Trophoblast cell (in vitro differentiated cells and primary cell): ENCODE measurements around the gene EP400.

Source experiments
- DNase-seq, 2 donors: peaks; one replicate each; pipeline ENCODE4 v3.0.0-alpha.2; 2016
- H2AFZ ChIP-seq: 2 replicates; pipeline ENCODE4 v1.6.1; 2013; ENCODE audit warnings: low read length, moderate library complexity, mild to moderate bottlenecking; ENCODE audit not compliant: insufficient read depth, poor library complexity
- H2AK5ac ChIP-seq: 2 replicates; pipeline ENCODE4 v1.6.1; 2013; ENCODE audit warnings: mild to moderate bottlenecking, low read length
- H2BK120ac ChIP-seq: 2 replicates; pipeline ENCODE4 v1.6.1; 2013; ENCODE audit warnings: low read length, mild to moderate bottlenecking, moderate library complexity; ENCODE audit not compliant: insufficient read depth, poor library complexity
- H2BK12ac ChIP-seq: 2 replicates; pipeline ENCODE4 v1.6.1; 2013; ENCODE audit warnings: mild to moderate bottlenecking, low read length, moderate library complexity
- H2BK5ac ChIP-seq: 2 replicates; pipeline ENCODE4 v1.6.1; 2013; ENCODE audit warnings: low read length, low read depth, moderate library complexity, mild to moderate bottlenecking; ENCODE audit not compliant: poor library complexity
- H3K14ac ChIP-seq: 2 replicates; pipeline ENCODE4 v1.6.1; 2013; ENCODE audit warnings: mild to moderate bottlenecking, low read length
- H3K18ac ChIP-seq: 2 replicates; pipeline ENCODE4 v1.6.1; 2013; ENCODE audit warnings: mild to moderate bottlenecking, low read length
- H3K23ac ChIP-seq: 2 replicates; pipeline ENCODE4 v1.6.1; 2013; ENCODE audit warnings: low read length
- H3K27ac ChIP-seq: 2 replicates; pipeline ENCODE4 v1.5.1; 2013; ENCODE audit warnings: low read depth, mild to moderate bottlenecking, inconsistent platforms, low read length, moderate library complexity
- H3K27me3 ChIP-seq: 2 replicates; pipeline ENCODE4 v1.6.1; 2013; ENCODE audit warnings: inconsistent platforms, mild to moderate bottlenecking, low read length, moderate library complexity; ENCODE audit not compliant: insufficient read depth
- H3K36me3 ChIP-seq, 2 experiments: 1 replicate in 1 of 2; 2 replicates in 1 of 2; pipeline ENCODE4 v1.6.1; 2013; ENCODE audit warnings: low read length in 2 of 2, mild to moderate bottlenecking in 2 of 2, moderate library complexity in 1 of 2; ENCODE audit not compliant: insufficient read depth in 2 of 2, control insufficient read depth in 1 of 2
- H3K4ac ChIP-seq: 2 replicates; pipeline ENCODE4 v1.6.1; 2013; ENCODE audit warnings: low read depth, mild to moderate bottlenecking, low read length, moderate library complexity
- H3K4me1 ChIP-seq, 2 experiments: 1 replicate in 1 of 2; 2 replicates in 1 of 2; pipeline ENCODE4 v1.6.1; 2013; ENCODE audit warnings: low read length in 2 of 2, mild to moderate bottlenecking in 2 of 2, moderate library complexity in 1 of 2; ENCODE audit not compliant: insufficient read depth in 2 of 2, control insufficient read depth in 1 of 2
- H3K4me2 ChIP-seq: 2 replicates; pipeline ENCODE4 v1.6.1; 2013; ENCODE audit warnings: inconsistent platforms, mild to moderate bottlenecking, low read length, moderate library complexity
- H3K4me3 ChIP-seq: 2 replicates; pipeline ENCODE4 v1.5.1; 2013; ENCODE audit warnings: mild to moderate bottlenecking, low read depth, low read length, inconsistent platforms
- H3K79me1 ChIP-seq: one replicate; pipeline ENCODE4 v1.6.1; 2013; ENCODE audit warnings: low read length
- H3K79me2 ChIP-seq: 2 replicates; pipeline ENCODE4 v1.6.1; 2013; ENCODE audit warnings: low read length, mild to moderate bottlenecking; ENCODE audit not compliant: control insufficient read depth, insufficient read depth, poor library complexity
- H3K9ac ChIP-seq: 2 replicates; pipeline ENCODE4 v1.6.1; 2013; ENCODE audit warnings: mild to moderate bottlenecking, low read length
- H3K9me3 ChIP-seq: 2 replicates; pipeline ENCODE4 v1.6.1; 2013; ENCODE audit warnings: low read depth, mild to moderate bottlenecking, control low read depth, inconsistent platforms, low read length; ENCODE audit not compliant: insufficient read depth
- H4K12ac ChIP-seq: 2 replicates; pipeline ENCODE4 v1.6.1; 2013; ENCODE audit warnings: low read depth, mild to moderate bottlenecking, low read length, moderate library complexity
- H4K8ac ChIP-seq: 2 replicates; pipeline ENCODE4 v1.6.1; 2013; ENCODE audit warnings: low read depth, mild to moderate bottlenecking, low read length, moderate library complexity
- H4K91ac ChIP-seq: one replicate; pipeline ENCODE4 v1.6.1; 2013; ENCODE audit warnings: low read depth, mild to moderate bottlenecking, low read length, moderate library complexity
- WGBS: extraction: QIAGEN DNeasy Blood & Tissue Kit; methylation state at CpG from one replicate; pipeline ENCODE4 v1.1.7; 2013; ENCODE audit warnings: missing lambda C conversion rate; ENCODE audit not compliant: insufficient read length, insufficient coverage; ENCODE audit errors: extremely low coverage; 5-methylcytosine and 5-hydroxymethylcytosine counted together

Gene EP400

DNA sequence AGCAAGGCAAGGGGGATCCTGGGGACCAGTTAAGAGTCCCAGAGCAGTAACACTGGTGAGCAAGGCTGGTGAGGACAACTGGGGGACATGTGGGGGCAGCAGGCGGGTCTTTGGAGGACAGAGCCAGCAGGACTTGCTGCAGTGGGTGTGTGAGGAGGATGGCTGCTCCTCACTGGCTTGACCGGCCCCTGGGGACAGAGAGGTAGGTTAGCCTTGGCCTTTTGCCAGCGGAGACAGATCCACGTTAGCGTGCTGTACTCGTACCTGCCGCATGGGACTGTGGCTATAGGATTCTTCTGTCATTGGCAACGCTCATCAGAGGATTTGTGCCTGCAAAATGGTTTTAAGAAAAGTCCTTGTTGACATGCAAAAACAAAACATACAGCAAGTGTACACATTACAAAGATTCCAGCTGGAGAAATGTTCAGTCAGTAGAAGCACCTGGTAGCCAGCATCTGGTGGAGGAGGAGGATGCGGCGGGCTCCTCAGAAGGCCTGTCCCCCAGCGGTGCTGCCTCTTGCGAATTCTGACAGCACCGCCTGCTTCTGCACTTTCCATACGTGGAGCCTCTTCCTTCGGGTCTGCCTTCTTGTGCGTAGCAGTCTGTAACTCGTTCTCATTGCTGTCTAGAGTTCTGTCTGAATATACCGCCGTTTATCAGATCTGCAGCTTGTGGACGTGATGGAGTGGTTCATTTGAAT is 91.3 kb downstream of the EP400 start:
- no CpG with 5 or more reads among the region's 20 CpGs for WGBS
- Histone ChIP-seq H4K91ac (no peak overlapping the region), H3K27me3 (no peaks in the 10 kb centered on the region), H4K12ac (no peak overlapping the region), H2BK12ac (no peak overlapping the region), H3K79me1 (no peaks in the 10 kb centered on the region), H2BK5ac (no peak overlapping the region), H3K79me2 (no peaks in the 10 kb centered on the region), H3K14ac (no peak overlapping the region), H2AK5ac (no peak overlapping the region), H3K9me3 (peaks cover 4% of the 10 kb centered on the region), H3K4me1 (peaks cover 16% of the 10 kb centered on the region in 2 experiments), H2BK120ac (no peak overlapping the region), H3K4ac (no peak overlapping the region), H3K4me2 (no peak overlapping the region), H3K23ac (no peak overlapping the region), H4K8ac (no peak overlapping the region), H3K9ac (no peak overlapping the region), H3K4me3 (no peak overlapping the region), H3K36me3 (peaks cover 53 to 63% of the 10 kb centered on the region in 2 experiments), H2AFZ (no peak overlapping the region), H3K18ac (no peak overlapping the region), H3K27ac (no peak overlapping the region)
- DNase-seq, result no peak

DNA sequence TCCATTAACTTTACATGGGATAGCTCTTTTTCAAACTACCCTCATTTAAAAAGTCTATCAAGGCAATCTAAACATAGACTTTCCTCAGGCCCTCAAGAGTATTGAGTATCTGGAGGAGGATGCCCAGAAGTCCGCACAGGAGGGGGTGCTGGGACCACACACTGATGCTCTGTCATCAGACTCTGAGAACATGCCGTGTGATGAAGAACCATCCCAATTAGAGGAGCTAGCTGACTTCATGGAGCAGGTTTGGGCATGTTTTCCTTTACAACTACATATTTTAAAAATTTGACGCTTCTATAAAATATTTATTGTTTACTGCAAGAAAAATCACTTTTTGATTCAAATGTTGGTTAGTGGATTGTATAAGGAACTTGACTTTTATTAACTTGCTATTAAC is 93.5 kb downstream of the EP400 start:
- WGBS, result no CpG with 5 or more reads among the region's 3 CpGs
- no peak overlapping the region for H4K91ac ChIP-seq
- no peak overlapping the region for H3K4ac ChIP-seq
- no peak overlapping the region for H3K27ac ChIP-seq
- H4K12ac ChIP-seq, result no peak overlapping the region
- no peak for DNase-seq
- no peak overlapping the region for H3K9ac ChIP-seq
- no peak overlapping the region for H3K14ac ChIP-seq
- H3K27me3 ChIP-seq, result no peaks in the 10 kb centered on the region
- H2BK12ac ChIP-seq, result no peak overlapping the region
- no peak overlapping the region for H3K23ac ChIP-seq
- no peak overlapping the region for H3K18ac ChIP-seq
- no peak overlapping the region for H3K4me2 ChIP-seq
- no peak overlapping the region for H2AFZ ChIP-seq
- peaks cover 18% of the 10 kb centered on the region in 2 experiments for H3K4me1 ChIP-seq
- no peak overlapping the region for H2BK5ac ChIP-seq
- no peak overlapping the region for H2BK120ac ChIP-seq
- H2AK5ac ChIP-seq, result no peak overlapping the region
- H3K4me3 ChIP-seq, result no peak overlapping the region
- H3K79me1 ChIP-seq, result no peaks in the 10 kb centered on the region
- peaks cover 36 to 45% of the 10 kb centered on the region in 2 experiments for H3K36me3 ChIP-seq
- no peak overlapping the region for H4K8ac ChIP-seq
- no peaks in the 10 kb centered on the region for H3K9me3 ChIP-seq
- no peaks in the 10 kb centered on the region for H3K79me2 ChIP-seq

DNA sequence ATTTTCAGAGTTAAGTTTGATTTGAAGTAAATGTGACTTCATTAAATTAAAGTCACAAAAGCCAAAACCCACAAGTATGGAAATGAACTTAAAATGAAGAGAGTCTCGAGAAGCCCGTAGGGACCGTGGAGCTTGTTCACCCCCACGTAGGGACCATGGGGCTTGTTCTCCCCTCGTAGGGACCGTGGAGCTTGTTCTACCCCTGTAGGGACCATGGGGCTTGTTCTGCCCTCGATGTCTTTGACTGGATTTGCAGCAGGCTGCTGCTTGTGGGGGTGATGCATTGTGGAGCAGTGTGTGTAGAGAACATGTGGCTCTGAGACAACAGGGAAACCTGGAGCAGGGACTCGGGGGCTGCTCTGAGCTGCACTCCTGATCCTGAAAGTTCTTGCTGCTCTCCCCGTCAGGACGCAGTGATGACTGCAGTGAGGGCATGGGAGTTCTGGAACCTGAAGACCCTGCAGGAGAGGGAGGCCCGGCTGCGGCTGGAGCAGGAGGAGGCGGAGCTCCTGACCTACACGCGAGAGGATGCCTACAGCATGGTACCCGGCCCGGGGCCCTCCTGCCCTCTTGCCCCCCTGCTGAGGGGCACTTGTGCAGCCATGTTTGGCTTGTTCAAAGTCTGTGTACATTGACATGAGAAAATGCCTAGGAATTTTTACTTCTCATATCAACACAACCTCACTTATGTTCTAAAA is 94.2 kb downstream of the EP400 start:
- Histone ChIP-seq H3K79me1 (no peaks in the 10 kb centered on the region), H3K4me3 (no peak overlapping the region), H3K79me2 (no peaks in the 10 kb centered on the region), H4K8ac (no peak overlapping the region), H3K4me1 (peaks cover 19% of the 10 kb centered on the region in 2 experiments), H3K36me3 (peaks cover 30 to 41% of the 10 kb centered on the region in 2 experiments), H3K23ac (no peak overlapping the region), H3K18ac (no peak overlapping the region), H3K9me3 (no peaks in the 10 kb centered on the region), H3K14ac (no peak overlapping the region), H2BK120ac (no peak overlapping the region), H2BK5ac (no peak overlapping the region), H3K4me2 (no peak overlapping the region), H3K27me3 (no peaks in the 10 kb centered on the region), H2BK12ac (no peak overlapping the region), H3K9ac (no peak overlapping the region), H2AK5ac (no peak overlapping the region), H4K91ac (no peak overlapping the region), H4K12ac (no peak overlapping the region), H3K4ac (no peak overlapping the region), H2AFZ (no peak overlapping the region), H3K27ac (no peak overlapping the region)
- no peak for DNase-seq
- WGBS, result no CpG with 5 or more reads among the region's 17 CpGs

DNA sequence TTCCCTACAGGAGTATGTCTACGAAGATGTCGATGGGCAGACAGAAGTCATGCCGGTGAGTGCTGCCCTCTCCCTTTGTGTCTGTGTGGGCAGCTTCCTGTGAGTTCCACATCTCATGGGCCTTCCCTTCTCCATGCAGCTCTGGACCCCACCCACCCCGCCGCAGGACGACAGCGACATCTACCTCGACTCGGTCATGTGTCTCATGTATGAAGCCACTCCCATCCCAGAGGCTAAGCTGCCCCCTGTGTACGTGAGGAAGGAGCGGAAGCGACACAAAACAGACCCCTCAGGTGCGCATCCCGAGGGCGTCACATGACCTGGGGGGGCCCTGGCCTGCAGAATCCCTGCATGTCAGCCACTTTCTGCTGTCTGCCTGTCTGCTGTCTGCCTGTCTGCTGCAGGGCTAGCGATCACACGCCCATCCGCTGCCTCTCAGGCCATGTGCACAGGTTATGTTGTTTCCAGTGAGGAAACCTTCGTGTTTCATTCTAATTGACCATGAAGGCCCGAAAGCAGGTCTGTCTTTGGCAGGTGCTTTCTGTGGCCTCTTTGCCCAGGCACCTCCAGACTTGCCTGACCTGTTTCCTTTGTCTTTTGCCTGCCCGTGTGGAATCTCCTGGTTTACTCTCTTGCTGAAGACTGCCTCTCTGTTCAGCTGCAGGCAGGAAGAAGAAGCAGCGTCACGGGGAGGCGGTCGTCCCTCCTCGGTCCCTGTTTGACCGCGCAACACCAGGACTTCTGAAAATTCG is 95.1 kb downstream of the EP400 start:
- Histone ChIP-seq H3K23ac (no peak overlapping the region), H3K27ac (peak overlapping the region; percentile 5), H3K27me3 (no peaks in the 10 kb centered on the region), H3K4me1 (peaks cover 24 to 28% of the 10 kb centered on the region in 2 experiments), H2BK120ac (no peak overlapping the region), H3K4ac (no peak overlapping the region), H2AFZ (no peak overlapping the region), H4K91ac (no peak overlapping the region), H4K12ac (no peak overlapping the region), H3K18ac (no peak overlapping the region), H3K79me1 (no peaks in the 10 kb centered on the region), H3K4me2 (no peak overlapping the region), H2AK5ac (no peak overlapping the region), H3K9me3 (no peaks in the 10 kb centered on the region), H3K14ac (no peak overlapping the region), H3K79me2 (no peaks in the 10 kb centered on the region), H2BK5ac (no peak overlapping the region), H3K9ac (no peak overlapping the region), H3K36me3 (peaks cover 27 to 40% of the 10 kb centered on the region in 2 experiments), H2BK12ac (no peak overlapping the region), H4K8ac (no peak overlapping the region), H3K4me3 (no peak overlapping the region)
- no CpG with 5 or more reads among the region's 29 CpGs for WGBS
- DNase-seq, result no peak
